HepG2 (cell line): ENCODE data around the gene PDSS2. TPM values are rescaled to one million over a fixed set of nuclear protein-coding genes. Genes with fewer than 3 reads are reported as not detected.

Experiments used
- ATAC-seq: fragments of 200-7000 bp; cut with Tn5 transposase; 3 replicates; pipeline ENCODE4 v1.9.1; 2020; ENCODE audit warnings: mild to moderate bottlenecking, moderate library complexity
- BruUV-seq: library from RNA; stranded (reverse); fragments of 400-500 nt; replicated peaks from 2 replicates; lab custom pipeline; 2021; lab: Mats Ljungman, UMichigan
- CTCF ChIA-PET: fragments of 300-600 bp; formaldehyde crosslinking; extraction: SDS; loops from one replicate; lab custom pipeline; 2021; ENCODE audit warnings: low total read pairs, inconsistent platforms, low intra/inter-chr PET ratio; lab: Yijun Ruan, JAX
- POLR2A ChIA-PET: fragments of 350-600 bp; sonication (Branson Sonifier 250); formaldehyde crosslinking; loops from one replicate; lab custom pipeline; 2020; ENCODE audit warnings: antibody characterized with exemption, inconsistent platforms; lab: Yijun Ruan, JAX
- DNase-seq: peaks from one replicate; pipeline ENCODE4 v3.0.0-alpha.2; 2015; ENCODE audit warnings: low spot score
- FAIRE-seq: peaks from 3 replicates; lab custom pipeline; 2011; peaks lifted over from hg19 to GRCh38; lab: Jason Lieb, UNC
- H2AFZ ChIP-seq: one replicate; pipeline ENCODE4 v1.6.1; 2011; ENCODE audit warnings: low read length, inconsistent platforms
- H3K27ac ChIP-seq: fragments of 300-600 bp; 3 replicates; pipeline ENCODE4 v1.8.0; 2011; ENCODE audit warnings: mixed run types, mild to moderate bottlenecking, mixed read lengths, low read length, inconsistent platforms; ENCODE audit not compliant: insufficient read depth; ENCODE audit errors: extremely low read length
- H3K27me3 ChIP-seq, 2 experiments: fragments of 200-600 bp in 1 of 2; 2 replicates in 1 of 2; 3 replicates in 1 of 2; pipeline versions ENCODE4 v1.6.0 to v1.8.0; 2011; ENCODE audit warnings: low read length in 2 of 2, mild to moderate bottlenecking in 2 of 2, moderate library complexity in 2 of 2, inconsistent platforms in 1 of 2; ENCODE audit not compliant: insufficient read depth in 2 of 2, control insufficient read depth in 1 of 2
- H3K36me3 ChIP-seq, 2 experiments: fragments of 200-600 bp in 1 of 2; replicated peaks in 1 of 2; 2 replicates in 1 of 2; 3 replicates in 1 of 2; pipeline versions ENCODE4 v1.5.1 to v1.8.0; 2011; ENCODE audit warnings: low read length in 2 of 2, inconsistent platforms in 1 of 2; ENCODE audit not compliant: insufficient read depth in 2 of 2, control insufficient read depth in 1 of 2
- H3K4me1 ChIP-seq: 2 replicates; pipeline ENCODE4 v1.5.1; 2012; ENCODE audit warnings: low read length, inconsistent platforms; ENCODE audit not compliant: insufficient read depth
- H3K4me2 ChIP-seq: 2 replicates; pipeline ENCODE4 v1.6.0; 2011; ENCODE audit warnings: low read depth, low read length, inconsistent platforms
- H3K4me3 ChIP-seq, 3 experiments: fragments of 200-600 bp in 1 of 3; sonication (generic), shearing (Covaris generic) in 1 of 3; replicated peaks in 1 of 3; 2 replicates each; pipeline ENCODE4 v1.5.1; 2011 to 2016; ENCODE audit warnings: low read length in 3 of 3, inconsistent platforms in 2 of 3, low read depth in 2 of 3, mild to moderate bottlenecking in 2 of 3, control low read depth in 1 of 3, mixed read lengths in 1 of 3; ENCODE audit not compliant: insufficient read depth in 1 of 3
- H3K79me2 ChIP-seq: one replicate; pipeline ENCODE4 v1.6.1; 2011; ENCODE audit warnings: low read length, inconsistent platforms; ENCODE audit not compliant: insufficient read depth
- H3K9ac ChIP-seq: 2 replicates; pipeline ENCODE4 v1.6.0; 2011; ENCODE audit warnings: mild to moderate bottlenecking, low read depth, low read length, inconsistent platforms; ENCODE audit not compliant: insufficient read depth
- H3K9me3 ChIP-seq: 2 replicates; pipeline ENCODE4 v1.5.1; 2012; ENCODE audit warnings: mild to moderate bottlenecking, low read length
- H4K20me1 ChIP-seq: 2 replicates; pipeline ENCODE4 v1.6.0; 2011; ENCODE audit warnings: inconsistent platforms, mild to moderate bottlenecking, low read length, moderate library complexity; ENCODE audit not compliant: insufficient read depth
- ELF4 ChIP-seq: sonication (generic); formaldehyde crosslinking; IDR thresholded peaks from 2 replicates; pipeline ENCODE4 v1.5.0; 2020; ENCODE audit warnings: missing genetic modification reagents, mild to moderate bottlenecking, moderate library complexity, borderline replicate concordance
- GATA4 ChIP-seq: sonication (generic); IDR thresholded peaks from 2 replicates; pipeline ENCODE4 v1.6.1; 2016; ENCODE audit warnings: antibody characterized with exemption, low read depth, borderline replicate concordance
- HDAC2 ChIP-seq: sonication (generic); formaldehyde crosslinking; IDR thresholded peaks from 2 replicates; pipeline ENCODE4 v1.4.0; 2020; ENCODE audit warnings: missing genetic modification reagents
- HIVEP1 ChIP-seq: sonication (generic); formaldehyde crosslinking; IDR thresholded peaks from 2 replicates; pipeline ENCODE4 v1.4.0; 2020; ENCODE audit warnings: mild to moderate bottlenecking, missing genetic modification reagents
- JDP2 ChIP-seq: sonication (generic); formaldehyde crosslinking; IDR thresholded peaks from 2 replicates; pipeline ENCODE4 v1.8.1; 2022; ENCODE audit warnings: missing genetic modification reagents, borderline replicate concordance
- NRL ChIP-seq: sonication (generic); formaldehyde crosslinking; IDR thresholded peaks from 2 replicates; pipeline ENCODE4 v1.5.0; 2020; ENCODE audit warnings: missing genetic modification reagents, mild to moderate bottlenecking, moderate library complexity, borderline replicate concordance
- SOX13 ChIP-seq, 3 experiments: fragments of 450-650 bp in 1 of 3; sonication (generic) in 1 of 3; formaldehyde crosslinking in 1 of 3; IDR thresholded peaks in 2 of 3; conservative IDR thresholded peaks in 1 of 3; 2 replicates each; pipeline versions ENCODE4 v1.5.0 to v1.6.1; 2016 to 2020; ENCODE audit warnings: antibody characterized with exemption in 1 of 3, mild to moderate bottlenecking in 1 of 3, missing compliant biosample characterization in 1 of 3, missing genetic modification reagents in 1 of 3, moderate library complexity in 1 of 3
- TRIM24 ChIP-seq: sonication (generic); formaldehyde crosslinking; IDR thresholded peaks from 2 replicates; pipeline ENCODE4 v1.8.0; 2022; ENCODE audit warnings: mild to moderate bottlenecking, missing genetic modification reagents
- ZNF737 ChIP-seq: sonication (generic); formaldehyde crosslinking; IDR thresholded peaks from 2 replicates; pipeline ENCODE4 v1.5.0; 2020; ENCODE audit warnings: missing genetic modification reagents, mild to moderate bottlenecking, borderline replicate concordance
- ZNF775 ChIP-seq: sonication (generic); formaldehyde crosslinking; IDR thresholded peaks from 2 replicates; pipeline ENCODE4 v1.4.0; 2020; ENCODE audit warnings: missing genetic modification reagents, mild to moderate bottlenecking, moderate library complexity, borderline replicate concordance
- WGBS: methylation state at CpG from one replicate; pipeline ENCODE4 v1.1.6; 2017; ENCODE audit warnings: low lambda C conversion rate; 5-methylcytosine and 5-hydroxymethylcytosine counted together
- in situ Hi-C: cut with HindIII; loops from 2 replicates; pipeline ENCODE4 v1.10.0; 2017; ENCODE audit warnings: low pct_unique_long_range_greater_than_20kb; ENCODE audit not compliant: extremely low pct_ligation_motif_present
- intact Hi-C: fragments of 100-400 bp; cut with micrococcal nuclease; formaldehyde crosslinking; loops from one replicate; pipeline ENCODE4 v1.10.0; 2022; ENCODE audit not compliant: unreplicated experiment
- polyA plus RNA-seq, 8 experiments: library from polyadenylated mRNA; depleted of rRNA in 3 of 8; stranded (reverse) in 7 of 8; unstranded in 1 of 8; fragments of >200 nt; fragmentation: Illumina TruSeq in 4 of 8; extraction: Trizol in 4 of 8; gene quantifications; 2 replicates each; pipeline versions ENCODE4 v1.2.1 to v1.2.3, GENCODE V29; 2011 to 2016; ENCODE audit warnings: low read depth in 4 of 8, missing spikeins in 1 of 8, mixed read lengths in 1 of 8; ENCODE audit not compliant: insufficient read depth in 1 of 8
- total RNA-seq, 5 experiments: library from RNA; depleted of rRNA; stranded (reverse); fragments of >200 nt; fragmentation: Illumina TruSeq; extraction: Trizol; gene quantifications; 2 replicates each; pipeline ENCODE4 v1.2.3, GENCODE V29; 2016; ENCODE audit warnings: low read depth in 1 of 5
- TF ChIP-seq, protein P1 (sequence below): sonication (generic); formaldehyde crosslinking; IDR thresholded peaks from 2 replicates; pipeline ENCODE4 v1.5.1; 2020; ENCODE audit warnings: mild to moderate bottlenecking, missing genetic modification reagents, borderline replicate concordance

Gene PDSS2
- total and polyA plus RNA-seq, 2 of the 13 experiments (the other 11 are each of a cell fraction or from before 2014, with no cell fraction given) = 16.2 to 17.0 TPM

DNA sequence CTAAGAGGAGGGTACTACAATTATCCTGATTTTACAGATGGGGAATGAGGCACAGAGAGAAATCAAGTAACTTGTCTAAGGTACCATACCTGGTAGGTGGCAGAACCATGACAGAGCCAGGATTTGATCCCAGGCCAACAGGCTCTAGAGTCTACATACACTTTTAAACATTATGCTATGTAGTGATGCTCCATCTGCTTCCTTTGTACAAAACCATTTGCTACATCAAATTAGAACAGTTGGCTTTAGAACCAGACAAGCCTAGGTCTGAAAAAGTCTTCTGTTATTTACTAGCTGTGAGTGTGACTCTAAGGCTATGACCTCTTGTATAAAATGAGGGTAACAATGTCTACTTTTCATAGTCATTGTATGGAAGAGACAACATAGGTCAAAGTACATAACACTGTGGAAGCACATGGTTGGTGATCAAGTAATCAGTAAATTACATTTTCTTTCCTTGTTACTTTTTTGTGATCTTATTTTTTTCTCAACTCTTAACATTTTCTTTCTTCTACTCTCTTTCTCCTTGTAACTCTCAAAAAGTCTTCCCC is 122.1 kb downstream of the PDSS2 start:
- no peak for DNase-seq
- no peak for TF ChIP-seq SOX13 (IDR thresholded peaks at IDR 0.05)
- peak in 1 of 2 experiments; percentile 33; a peak in 1 of 4 replicates for TF ChIP-seq SOX13 (CRISPR knock-in tag; conservative IDR thresholded peaks at IDR 0.05 in 1 of 2, IDR thresholded peaks at IDR 0.05 in 1 of 2)
- no peak for TF ChIP-seq HDAC2 (CRISPR knock-in tag)
- TF ChIP-seq HIVEP1 (CRISPR knock-in tag) = no peak
- TF ChIP-seq JDP2 (CRISPR knock-in tag) = no peak
- TF ChIP-seq NRL (CRISPR knock-in tag) = no peak
- no peak for TF ChIP-seq TRIM24 (CRISPR knock-in tag)
- Histone ChIP-seq H3K36me3 (no peaks in the 10 kb centered on the region), H2AFZ (no peak overlapping the region), H4K20me1 (no peaks in the 10 kb centered on the region), H3K4me2 (no peak overlapping the region), H3K4me1 (peaks cover 23% of the 10 kb centered on the region), H3K4me3 (no peak overlapping the region), H3K79me2 (no peaks in the 10 kb centered on the region), H3K9ac (no peak overlapping the region), H3K9me3 (no peaks in the 10 kb centered on the region), H3K27me3 (no peaks in the 10 kb centered on the region), H3K27ac (no peak overlapping the region)
- intact Hi-C loops (no loop called here), in situ Hi-C loops (no loop called here)
- FAIRE-seq = no peak
- ATAC-seq = no peak; the same call in 2 of the 3 replicates
- CTCF ChIA-PET = no interaction called here
- BruUV-seq = no TSS peak
- POLR2A ChIA-PET = interaction anchor here (0.8 kb wide), 1 partner anchor 19 kb away, joined by 3 read pairs; no protein-coding TSS in a partner anchor

DNA sequence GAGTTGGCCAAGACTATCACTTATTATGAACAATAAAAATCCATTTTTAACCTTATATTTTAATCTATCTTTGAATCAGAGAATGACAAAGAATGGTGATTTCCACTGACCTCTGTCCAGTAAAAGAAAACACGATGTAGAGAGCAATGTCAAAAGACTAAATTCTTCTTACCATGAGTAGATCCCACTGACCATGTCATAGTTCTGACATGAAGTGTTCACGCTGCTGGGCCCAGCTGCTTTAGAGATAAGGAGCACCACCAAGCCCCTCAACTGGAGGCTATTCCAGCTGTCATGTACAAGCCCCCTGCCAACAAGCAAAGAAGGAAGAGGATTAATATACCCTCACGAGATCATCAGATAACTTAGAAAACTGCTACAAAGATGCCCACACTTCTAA is 125.3 kb downstream of the PDSS2 start:
- no peaks in the 10 kb centered on the region for H3K79me2 ChIP-seq
- no peak overlapping the region for H3K4me2 ChIP-seq
- no peak overlapping the region for H3K9ac ChIP-seq
- H3K9me3 ChIP-seq = no peaks in the 10 kb centered on the region
- no peaks in the 10 kb centered on the region; a peak in 1 of 5 replicates for H3K36me3 ChIP-seq
- H3K4me1 ChIP-seq = peaks cover 40% of the 10 kb centered on the region
- 93% methylated on average over 3 of the region's 3 CpGs for WGBS
- H2AFZ ChIP-seq = no peak overlapping the region
- ChIA-PET POLR2A (no interaction called here), CTCF (no interaction called here)
- ATAC-seq = no peak
- H4K20me1 ChIP-seq = no peaks in the 10 kb centered on the region
- no peak for DNase-seq
- no peak overlapping the region for H3K4me3 ChIP-seq
- no peaks in the 10 kb centered on the region for H3K27me3 ChIP-seq
- no peak overlapping the region for H3K27ac ChIP-seq
- intact Hi-C loops = no loop called here
- FAIRE-seq = no peak
- no TSS peak for BruUV-seq
- in situ Hi-C loops = no loop called here
- TF ChIP-seq ZNF737 (CRISPR knock-in tag) (no peak), ELF4 (CRISPR knock-in tag) (no peak), GATA4 (no peak), ZNF775 (CRISPR knock-in tag) (no peak)
- TF ChIP-seq, protein P1, sequence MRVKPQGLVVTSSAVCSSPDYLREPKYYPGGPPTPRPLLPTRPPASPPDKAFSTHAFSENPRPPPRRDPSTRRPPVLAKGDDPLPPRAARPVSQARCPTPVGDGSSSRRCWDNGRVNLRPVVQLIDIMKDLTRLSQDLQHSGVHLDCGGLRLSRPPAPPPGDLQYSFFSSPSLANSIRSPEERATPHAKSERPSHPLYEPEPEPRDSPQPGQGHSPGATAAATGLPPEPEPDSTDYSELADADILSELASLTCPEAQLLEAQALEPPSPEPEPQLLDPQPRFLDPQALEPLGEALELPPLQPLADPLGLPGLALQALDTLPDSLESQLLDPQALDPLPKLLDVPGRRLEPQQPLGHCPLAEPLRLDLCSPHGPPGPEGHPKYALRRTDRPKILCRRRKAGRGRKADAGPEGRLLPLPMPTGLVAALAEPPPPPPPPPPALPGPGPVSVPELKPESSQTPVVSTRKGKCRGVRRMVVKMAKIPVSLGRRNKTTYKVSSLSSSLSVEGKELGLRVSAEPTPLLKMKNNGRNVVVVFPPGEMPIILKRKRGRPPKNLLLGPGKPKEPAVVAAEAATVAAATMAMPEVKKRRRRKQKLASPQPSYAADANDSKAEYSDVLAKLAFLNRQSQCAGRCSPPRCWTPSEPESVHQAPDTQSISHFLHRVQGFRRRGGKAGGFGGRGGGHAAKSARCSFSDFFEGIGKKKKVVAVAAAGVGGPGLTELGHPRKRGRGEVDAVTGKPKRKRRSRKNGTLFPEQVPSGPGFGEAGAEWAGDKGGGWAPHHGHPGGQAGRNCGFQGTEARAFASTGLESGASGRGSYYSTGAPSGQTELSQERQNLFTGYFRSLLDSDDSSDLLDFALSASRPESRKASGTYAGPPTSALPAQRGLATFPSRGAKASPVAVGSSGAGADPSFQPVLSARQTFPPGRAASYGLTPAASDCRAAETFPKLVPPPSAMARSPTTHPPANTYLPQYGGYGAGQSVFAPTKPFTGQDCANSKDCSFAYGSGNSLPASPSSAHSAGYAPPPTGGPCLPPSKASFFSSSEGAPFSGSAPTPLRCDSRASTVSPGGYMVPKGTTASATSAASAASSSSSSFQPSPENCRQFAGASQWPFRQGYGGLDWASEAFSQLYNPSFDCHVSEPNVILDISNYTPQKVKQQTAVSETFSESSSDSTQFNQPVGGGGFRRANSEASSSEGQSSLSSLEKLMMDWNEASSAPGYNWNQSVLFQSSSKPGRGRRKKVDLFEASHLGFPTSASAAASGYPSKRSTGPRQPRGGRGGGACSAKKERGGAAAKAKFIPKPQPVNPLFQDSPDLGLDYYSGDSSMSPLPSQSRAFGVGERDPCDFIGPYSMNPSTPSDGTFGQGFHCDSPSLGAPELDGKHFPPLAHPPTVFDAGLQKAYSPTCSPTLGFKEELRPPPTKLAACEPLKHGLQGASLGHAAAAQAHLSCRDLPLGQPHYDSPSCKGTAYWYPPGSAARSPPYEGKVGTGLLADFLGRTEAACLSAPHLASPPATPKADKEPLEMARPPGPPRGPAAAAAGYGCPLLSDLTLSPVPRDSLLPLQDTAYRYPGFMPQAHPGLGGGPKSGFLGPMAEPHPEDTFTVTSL = no peak
